ENCODE results near the gene MAP4. TPM values are rescaled to one million over a fixed set of nuclear protein-coding genes. Genes with fewer than 3 reads are reported as not detected.
A peak's percentile ranks its signal among the peaks of the same experiment; 100 is the strongest.
"Not testable (repeated sequence)": the region's sequence is repeated elsewhere in the genome, so short reads cannot be mapped to it uniquely, and the experiment has no call there.

The MAP4 gene
- polyA plus RNA-seq, 1 donor from 2014 or later: 55.0 TPM

GRCh38 chr3:48026951-48027908 lies 11.0 kb upstream of the MAP4 start:
- Mint-ChIP-seq H3K4me3 (no peak overlapping the region), H3K27ac (peak overlapping the region in 1 of 3 donors; percentile 35), H3K27me3 (no peaks in the 10 kb centered on the region), H3K4me1 (peaks cover 11 to 30% (median 18%) of the 10 kb centered on the region in 3 donors), H3K9me3 (no peaks in the 10 kb centered on the region), H3K36me3 (peaks cover 6% of the 10 kb centered on the region)

GRCh38 chr3:48026098-48026497 lies 9.9 kb upstream of the MAP4 start:
- Mint-ChIP-seq H3K9me3 (no peaks in the 10 kb centered on the region), H3K4me3 (no peak overlapping the region), H3K4me1 (peaks cover 13 to 32% (median 23%) of the 10 kb centered on the region in 3 donors), H3K27me3 (no peaks in the 10 kb centered on the region), H3K36me3 (peaks cover 6% of the 10 kb centered on the region), H3K27ac (no peak overlapping the region)

- peaks cover 4% of the 10 kb centered on the region for H3K36me3 Mint-ChIP-seq
- no peak overlapping the region for H3K27ac Mint-ChIP-seq
- H3K4me1 Mint-ChIP-seq: peaks cover 15 to 37% (median 33%) of the 10 kb centered on the region in 3 donors
- no peaks in the 10 kb centered on the region for H3K27me3 Mint-ChIP-seq
- H3K9me3 Mint-ChIP-seq: no peaks in the 10 kb centered on the region
- H3K4me3 Mint-ChIP-seq: no peak overlapping the region
These were observed 8.2 kb upstream of the MAP4 start for GRCh38 chr3:48024401-48024800.

GRCh38 chr3:48023377-48023776 lies 7.2 kb upstream of the MAP4 start:
- no peak overlapping the region for H3K27ac Mint-ChIP-seq
- H3K4me3 Mint-ChIP-seq: no peak overlapping the region
- H3K27me3 Mint-ChIP-seq: no peaks in the 10 kb centered on the region
- H3K4me1 Mint-ChIP-seq: peaks cover 11 to 38% (median 36%) of the 10 kb centered on the region in 3 donors
- peaks cover 4% of the 10 kb centered on the region for H3K36me3 Mint-ChIP-seq
- H3K9me3 Mint-ChIP-seq: no peaks in the 10 kb centered on the region

- peaks cover 4% of the 10 kb centered on the region for H3K36me3 Mint-ChIP-seq
- H3K9me3 Mint-ChIP-seq: no peaks in the 10 kb centered on the region
- peak overlapping the region in 1 of 4 donors; percentile 2 for H3K4me3 Mint-ChIP-seq
- H3K27me3 Mint-ChIP-seq: no peaks in the 10 kb centered on the region
- H3K4me1 Mint-ChIP-seq: peaks cover 15 to 37% (median 36%) of the 10 kb centered on the region in 3 donors
- H3K27ac Mint-ChIP-seq: no peak overlapping the region
These were observed 6.0 kb upstream of the MAP4 start for GRCh38 chr3:48022178-48022577.

GRCh38 chr3:48018841-48019240 lies 2.6 kb upstream of the MAP4 start:
- H3K27ac Mint-ChIP-seq: no peak overlapping the region

GRCh38 chr3:48015431-48016180 lies 610 bp downstream of the MAP4 start:
- no peak overlapping the region for H3K27ac Mint-ChIP-seq
- H3K36me3 Mint-ChIP-seq: no peaks in the 10 kb centered on the region
- H3K4me3 Mint-ChIP-seq: no peak overlapping the region
- no peaks in the 10 kb centered on the region for H3K27me3 Mint-ChIP-seq
- peaks cover 16 to 30% (median 18%) of the 10 kb centered on the region in 3 donors for H3K4me1 Mint-ChIP-seq
- H3K9me3 Mint-ChIP-seq: no peaks in the 10 kb centered on the region

More at GRCh38 chr3:48018841-48019240, 2.6 kb upstream of the MAP4 start:
- Mint-ChIP-seq H3K4me1 (peaks cover 21 to 41% (median 29%) of the 10 kb centered on the region in 3 donors), H3K9me3 (no peaks in the 10 kb centered on the region), H3K4me3 (no peak overlapping the region), H3K27me3 (no peaks in the 10 kb centered on the region), H3K36me3 (peaks cover 2% of the 10 kb centered on the region)

- no peak overlapping the region for H3K4me3 Mint-ChIP-seq
- H3K27me3 Mint-ChIP-seq: no peaks in the 10 kb centered on the region
- H3K4me1 Mint-ChIP-seq: peaks cover 8 to 23% (median 12%) of the 10 kb centered on the region in 3 donors
- H3K9me3 Mint-ChIP-seq: no peaks in the 10 kb centered on the region
- no peak overlapping the region for H3K27ac Mint-ChIP-seq
- H3K36me3 Mint-ChIP-seq: no peaks in the 10 kb centered on the region
These were observed 1.9 kb downstream of the MAP4 start for GRCh38 chr3:48014358-48014757.

- Mint-ChIP-seq H3K36me3 (no peaks in the 10 kb centered on the region), H3K27me3 (no peaks in the 10 kb centered on the region), H3K4me1 (peaks cover 5 to 22% (median 12%) of the 10 kb centered on the region in 3 donors), H3K4me3 (no peak overlapping the region), H3K27ac (peak overlapping the region in 1 of 3 donors; percentile 57), H3K9me3 (no peaks in the 10 kb centered on the region)
These were observed 2.8 kb downstream of the MAP4 start for GRCh38 chr3:48013288-48013980.

GRCh38 chr3:48012659-48013058 lies 3.6 kb downstream of the MAP4 start:
- Mint-ChIP-seq H3K4me1 (peaks cover 5 to 20% (median 12%) of the 10 kb centered on the region in 3 donors), H3K4me3 (no peak overlapping the region), H3K27ac (no peak overlapping the region)

GRCh38 chr3:48008066-48008465 lies 8.2 kb downstream of the MAP4 start:
- not testable (repeated sequence) for H3K27me3 Mint-ChIP-seq, H3K4me1 Mint-ChIP-seq, H3K4me3 Mint-ChIP-seq, H3K9me3 Mint-ChIP-seq, H3K27ac Mint-ChIP-seq, H3K36me3 Mint-ChIP-seq

More at GRCh38 chr3:48012659-48013058, 3.6 kb downstream of the MAP4 start:
- no peaks in the 10 kb centered on the region for H3K9me3 Mint-ChIP-seq
- H3K36me3 Mint-ChIP-seq: no peaks in the 10 kb centered on the region
- H3K27me3 Mint-ChIP-seq: no peaks in the 10 kb centered on the region

- not testable (repeated sequence) for H3K27me3 Mint-ChIP-seq, H3K27ac Mint-ChIP-seq, H3K9me3 Mint-ChIP-seq, H3K36me3 Mint-ChIP-seq, H3K4me3 Mint-ChIP-seq, H3K4me1 Mint-ChIP-seq
These were observed 8.9 kb downstream of the MAP4 start for GRCh38 chr3:48007361-48007760.

GRCh38 chr3:48006794-48007193 lies 9.4 kb downstream of the MAP4 start:
- not testable (repeated sequence) for H3K27me3 Mint-ChIP-seq, H3K4me3 Mint-ChIP-seq, H3K4me1 Mint-ChIP-seq, H3K9me3 Mint-ChIP-seq, H3K36me3 Mint-ChIP-seq
- H3K27ac Mint-ChIP-seq: peak overlapping the region in 1 of 3 donors; percentile 66

- H3K27me3 Mint-ChIP-seq: no peaks in the 10 kb centered on the region
- peak overlapping the region in 1 of 3 donors; percentile 89 for H3K27ac Mint-ChIP-seq
- no peaks in the 10 kb centered on the region for H3K36me3 Mint-ChIP-seq
- peaks cover 0 to 9% (median 0%) of the 10 kb centered on the region in 3 donors for H3K4me1 Mint-ChIP-seq
- H3K4me3 Mint-ChIP-seq: no peak overlapping the region
- no peaks in the 10 kb centered on the region for H3K9me3 Mint-ChIP-seq
These were observed 11.5 kb downstream of the MAP4 start for GRCh38 chr3:48004694-48005093.

GRCh38 chr3:48002787-48003186 lies 13.4 kb downstream of the MAP4 start:
- Mint-ChIP-seq H3K9me3 (no peaks in the 10 kb centered on the region), H3K4me1 (peaks cover 3 to 11% (median 5%) of the 10 kb centered on the region in 3 donors), H3K27ac (no peak overlapping the region)

More at GRCh38 chr3:48002787-48003186, 13.4 kb downstream of the MAP4 start:
- no peaks in the 10 kb centered on the region for H3K36me3 Mint-ChIP-seq
- H3K4me3 Mint-ChIP-seq: no peak overlapping the region
- H3K27me3 Mint-ChIP-seq: no peaks in the 10 kb centered on the region
